GM19438 (cell line): ENCODE data around the gene ZFC3H1.

Source experiments
- ATAC-seq: cut with Tn5 transposase; IDR thresholded peaks from one replicate; pipeline ENCODE4 v1.9.1; 2021; ENCODE audit warnings: low read depth; ENCODE audit not compliant: unreplicated experiment

ZFC3H1 gene

GRCh38 chr12:71641390-71641789, 22.3 kb downstream of the ZFC3H1 start:
- no peak for ATAC-seq

GRCh38 chr12:71640316-71640715, 23.3 kb downstream of the ZFC3H1 start:
- ATAC-seq, result no peak

GRCh38 chr12:71639341-71639760, 24.3 kb downstream of the ZFC3H1 start:
- no peak for ATAC-seq

GRCh38 chr12:71638499-71638898, 25.1 kb downstream of the ZFC3H1 start:
- no peak for ATAC-seq

- no peak for ATAC-seq
These were observed 26.9 kb downstream of the ZFC3H1 start for GRCh38 chr12:71636704-71637115.

GRCh38 chr12:71627438-71628002, 36.1 kb downstream of the ZFC3H1 start:
- ATAC-seq, result no peak

GRCh38 chr12:71626768-71627167, 36.9 kb downstream of the ZFC3H1 start:
- ATAC-seq, result no peak

- no peak for ATAC-seq
These were observed 37.5 kb downstream of the ZFC3H1 start for GRCh38 chr12:71626098-71626497.

GRCh38 chr12:71625476-71625875, 38.2 kb downstream of the ZFC3H1 start:
- ATAC-seq, result no peak

- no peak for ATAC-seq
These were observed 41.7 kb downstream of the ZFC3H1 start for GRCh38 chr12:71621938-71622337.

GRCh38 chr12:71610031-71610795, 53.4 kb downstream of the ZFC3H1 start:
- no peak for ATAC-seq

GRCh38 chr12:71607494-71608330, 55.9 kb downstream of the ZFC3H1 start:
- no peak for ATAC-seq

- no peak for ATAC-seq
These were observed 58.6 kb downstream of the ZFC3H1 start for GRCh38 chr12:71605039-71605438.

GRCh38 chr12:71602761-71603577, 60.7 kb downstream of the ZFC3H1 start:
- no peak for ATAC-seq

GRCh38 chr12:71601546-71601945, 62.1 kb downstream of the ZFC3H1 start:
- ATAC-seq, result no peak

- ATAC-seq, result no peak
These were observed 64.4 kb downstream of the ZFC3H1 start for GRCh38 chr12:71599210-71599609.

GRCh38 chr12:71594214-71594948, 69.3 kb downstream of the ZFC3H1 start:
- no peak for ATAC-seq

- ATAC-seq, result no peak
These were observed 70.8 kb downstream of the ZFC3H1 start for GRCh38 chr12:71592841-71593240.

- no peak for ATAC-seq
These were observed 72.0 kb downstream of the ZFC3H1 start for GRCh38 chr12:71591601-71592000.

GRCh38 chr12:71589478-71589881, 74.2 kb downstream of the ZFC3H1 start:
- no peak for ATAC-seq
